Frontal cortex (tissue), 4 donors: ENCODE data around the gene COG1. TPM values are rescaled to one million over a fixed set of nuclear protein-coding genes. Genes with fewer than 3 reads are reported as not detected.
A peak's percentile ranks its signal among the peaks of the same experiment; 100 is the strongest.

ENCODE experiments used
- DNase-seq, 2 donors: peaks; one replicate each; pipeline ENCODE4 v3.0.0; 2012; ENCODE audit warnings: low spot score in 2 of 2
- FAIRE-seq: peaks from 2 replicates; lab custom pipeline; 2012; peaks lifted over from hg19 to GRCh38; lab: Jason Lieb, UNC
- total RNA-seq: library from RNA; depleted of rRNA; stranded (reverse); fragments of >200 nt; gene quantifications from one replicate; pipeline ENCODE4 v1.2.3, GENCODE V29; 2014
- donor health status: control.
- donor health status: control.
- donor health status: control.

Gene COG1
- total RNA-seq, 1 donor from 2014 or later, result 18.3 TPM

DNA sequence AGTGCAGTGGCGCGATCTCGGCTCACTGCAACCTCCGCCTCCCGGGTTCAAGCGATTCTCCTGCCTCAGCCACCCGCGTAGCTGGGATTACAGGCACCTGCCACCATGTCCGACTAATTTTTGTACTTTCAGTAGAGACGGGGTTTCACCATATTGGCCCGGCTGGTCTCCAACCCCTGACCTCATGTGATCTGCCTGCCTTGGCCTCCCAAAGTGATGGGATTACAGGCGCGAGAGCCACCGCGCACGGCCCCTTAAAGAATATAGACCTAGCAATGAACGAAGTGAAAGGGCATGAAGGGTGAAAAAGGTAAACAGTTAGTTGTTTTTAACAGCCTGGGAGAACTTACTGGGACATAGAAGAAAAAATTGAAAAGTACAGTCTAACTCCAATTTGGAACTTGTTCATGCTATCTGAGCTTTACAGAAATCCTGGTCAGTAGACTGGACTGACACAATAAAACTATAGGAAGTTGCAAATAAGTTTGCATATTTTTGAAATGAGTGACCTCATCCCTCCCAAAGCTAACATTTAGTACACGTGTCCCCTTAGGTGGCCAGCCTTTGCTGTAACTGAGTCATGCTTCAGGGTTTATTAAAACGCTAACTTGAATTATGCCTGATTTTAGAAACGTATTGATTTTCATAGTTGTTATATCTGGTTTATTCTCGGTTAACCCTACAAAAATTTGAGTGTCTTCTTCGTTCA lies 1.8 kb downstream of the COG1 start:
- FAIRE-seq (no peak), DNase-seq (no peak)

- no peak for FAIRE-seq
- DNase-seq, result peak in 1 of 2 donors; percentile 44
Observed at GRCh38 chr17:73196500-73196899, 3.6 kb downstream of the COG1 start.

DNA sequence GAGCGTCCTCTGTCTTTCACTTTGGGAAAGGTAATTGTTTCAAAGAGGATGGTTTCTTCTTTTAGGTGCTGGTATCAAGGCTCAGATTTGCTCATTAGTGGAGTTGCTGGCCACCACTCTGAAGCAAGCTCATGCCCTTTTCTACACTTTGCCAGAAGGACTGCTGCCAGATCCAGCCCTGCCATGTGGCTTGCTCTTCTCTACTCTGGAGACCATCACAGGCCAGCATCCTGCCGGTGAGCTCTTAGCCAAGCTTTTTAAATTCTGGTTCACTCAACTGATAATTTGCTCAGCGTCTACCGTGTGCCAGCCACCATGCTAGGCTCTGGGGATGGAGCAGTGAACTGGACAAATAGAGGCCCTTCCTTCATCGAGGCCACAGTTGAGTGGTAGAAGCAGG lies 4.3 kb downstream of the COG1 start:
- no peak for DNase-seq
- no peak for FAIRE-seq

- DNase-seq (no peak), FAIRE-seq (no peak)
Observed at GRCh38 chr17:73198201-73198929, 5.5 kb downstream of the COG1 start.

DNA sequence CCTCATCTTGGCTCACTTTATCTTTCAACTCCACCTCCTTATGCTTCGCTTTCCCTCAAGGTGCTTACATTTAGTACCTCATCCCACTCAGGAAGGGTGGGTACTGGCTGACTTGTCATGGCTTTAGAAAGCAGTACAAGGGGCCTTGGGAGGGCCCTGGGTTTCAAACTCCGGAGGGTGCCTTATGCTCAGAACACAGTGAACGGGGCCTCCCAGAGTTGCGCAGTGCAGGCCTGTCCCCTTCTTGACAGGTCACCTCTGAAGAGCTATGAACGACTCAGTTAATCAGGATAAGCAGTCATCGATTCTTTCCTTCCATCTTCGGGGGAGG lies 6.0 kb downstream of the COG1 start:
- no peak for FAIRE-seq

GRCh38 chr17:73199751-73200317 lies 7.0 kb downstream of the COG1 start:
- DNase-seq (no peak), FAIRE-seq (no peak)

More for the DNA sequence above, 6.0 kb downstream of the COG1 start:
- DNase-seq, result no peak

DNA sequence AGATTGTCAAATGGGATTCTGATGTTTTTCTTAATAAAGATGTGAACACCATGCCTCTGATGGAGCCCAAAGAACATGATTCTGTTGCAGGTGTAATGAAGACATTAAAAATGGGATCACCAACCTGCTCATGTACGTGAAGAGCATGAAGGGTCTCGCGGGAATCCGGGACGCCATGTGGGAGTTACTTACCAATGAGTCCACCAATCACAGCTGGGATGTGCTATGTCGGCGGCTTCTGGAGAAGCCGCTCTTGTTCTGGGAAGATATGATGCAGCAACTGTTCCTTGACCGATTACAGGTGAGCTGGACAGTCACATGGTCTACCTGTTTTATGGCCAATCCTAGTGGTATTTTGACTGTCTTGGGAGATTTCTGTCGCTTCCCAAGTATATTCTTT lies 7.6 kb downstream of the COG1 start:
- DNase-seq, result no peak
- FAIRE-seq, result no peak

DNA sequence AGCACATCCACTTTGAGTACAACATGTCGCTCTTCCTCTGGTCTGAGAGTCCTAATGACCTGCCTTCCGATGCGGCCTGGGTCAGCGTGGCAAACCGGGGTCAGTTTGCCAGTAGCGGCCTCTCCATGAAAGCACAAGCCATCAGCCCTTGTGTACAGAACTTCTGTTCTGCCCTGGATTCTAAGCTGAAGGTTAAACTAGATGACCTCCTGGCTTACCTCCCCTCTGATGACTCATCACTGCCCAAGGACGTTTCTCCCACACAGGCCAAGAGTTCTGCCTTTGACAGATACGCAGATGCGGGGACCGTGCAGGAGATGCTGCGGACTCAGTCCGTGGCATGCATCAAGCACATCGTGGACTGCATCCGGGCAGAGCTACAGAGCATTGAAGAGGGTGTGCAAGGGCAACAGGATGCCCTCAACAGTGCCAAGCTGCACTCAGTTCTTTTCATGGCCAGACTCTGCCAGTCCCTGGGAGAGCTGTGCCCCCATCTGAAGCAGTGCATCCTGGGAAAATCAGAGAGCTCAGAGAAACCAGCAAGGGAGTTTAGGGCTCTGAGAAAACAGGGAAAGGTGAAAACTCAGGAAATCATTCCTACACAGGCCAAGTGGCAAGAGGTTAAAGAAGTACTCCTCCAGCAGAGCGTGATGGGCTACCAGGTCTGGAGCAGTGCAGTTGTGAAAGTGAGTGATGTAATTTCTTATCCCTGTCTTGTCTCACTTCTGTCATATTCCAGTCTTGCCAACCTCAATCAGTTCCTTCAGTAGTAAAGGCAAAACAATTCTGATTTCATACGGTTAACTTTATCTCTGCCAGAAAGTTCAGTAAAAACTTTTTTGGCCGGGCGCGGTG lies 8.6 kb downstream of the COG1 start:
- DNase-seq, result no peak
- no peak for FAIRE-seq

GRCh38 chr17:73203135-73203787 lies 10.4 kb downstream of the COG1 start:
- no peak for DNase-seq
- FAIRE-seq, result no peak

DNA sequence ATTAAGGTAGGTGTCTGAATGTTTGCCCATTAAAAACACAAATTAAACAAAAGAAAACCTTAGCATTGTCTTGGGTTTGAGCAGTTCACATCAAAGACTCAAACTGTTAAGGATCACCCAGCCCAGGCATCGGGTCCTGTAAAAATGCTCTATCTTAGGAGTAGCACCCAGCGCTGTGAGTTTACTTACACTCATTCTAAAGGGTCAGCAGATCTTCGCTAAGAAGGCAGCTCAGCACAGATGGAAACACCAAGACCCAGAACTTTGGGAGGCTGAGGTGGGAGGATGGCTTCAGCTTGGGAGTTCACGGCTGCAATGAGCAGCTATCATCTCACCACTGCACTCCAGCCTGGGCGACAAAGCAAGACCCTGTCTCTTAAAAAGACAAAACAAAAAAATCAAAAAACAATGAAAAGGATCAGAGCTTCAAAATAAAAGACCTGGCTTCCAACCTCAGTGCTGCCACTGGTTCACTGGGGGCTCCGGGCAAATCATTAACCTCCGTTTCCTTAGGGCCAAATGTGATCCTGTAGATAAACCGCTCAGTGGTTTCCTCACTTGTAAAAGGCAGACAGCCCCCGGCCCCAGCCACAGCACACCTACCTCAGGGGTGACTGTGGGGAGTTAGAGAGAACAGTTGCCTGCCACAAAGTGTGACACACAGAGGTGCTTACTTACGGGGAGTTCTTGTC lies 11.1 kb downstream of the COG1 start:
- DNase-seq, result no peak
- no peak for FAIRE-seq

GRCh38 chr17:73205459-73205961 lies 12.7 kb downstream of the COG1 start:
- FAIRE-seq (no peak), DNase-seq (no peak)

- FAIRE-seq (no peak), DNase-seq (no peak)
Observed at GRCh38 chr17:73208139-73208827, 15.4 kb downstream of the COG1 start.

GRCh38 chr17:73209436-73209835 lies 16.6 kb downstream of the COG1 start:
- FAIRE-seq (no peak), DNase-seq (no peak)

DNA sequence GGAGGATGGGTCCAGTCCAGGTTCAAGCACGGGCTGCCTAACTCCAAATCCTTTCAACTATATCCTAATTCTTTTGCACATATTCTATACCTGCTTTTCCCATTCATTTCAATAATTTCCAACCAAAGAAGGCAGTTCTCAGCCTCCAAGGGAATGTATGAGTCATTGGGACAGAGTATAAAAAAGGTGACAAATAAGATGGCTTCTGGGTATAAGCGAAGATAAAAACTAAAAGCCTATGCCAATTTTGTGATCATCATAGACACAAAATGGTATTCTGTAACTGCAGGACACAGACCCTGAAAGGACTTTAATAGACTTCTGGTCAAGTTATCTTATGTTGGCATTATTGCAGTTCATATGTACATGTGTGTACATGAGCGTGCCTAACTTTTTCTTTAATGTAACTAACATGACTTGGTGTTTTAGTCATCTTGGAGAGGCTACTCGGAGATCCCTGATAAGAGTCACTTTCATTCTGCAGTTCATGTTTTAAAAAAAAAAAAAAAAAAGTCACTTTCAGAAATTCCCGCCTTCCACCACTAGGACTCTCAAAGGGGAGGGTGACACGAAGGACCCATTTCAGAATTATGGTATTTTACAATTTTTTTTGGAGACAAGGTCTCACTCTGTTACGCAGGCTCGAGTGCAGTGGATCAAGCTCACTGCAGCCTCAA lies 17.3 kb downstream of the COG1 start:
- FAIRE-seq (no peak), DNase-seq (no peak)

- no peak for FAIRE-seq
- no peak for DNase-seq
Observed at GRCh38 chr17:73211745-73212144, 18.9 kb downstream of the COG1 start.

DNA sequence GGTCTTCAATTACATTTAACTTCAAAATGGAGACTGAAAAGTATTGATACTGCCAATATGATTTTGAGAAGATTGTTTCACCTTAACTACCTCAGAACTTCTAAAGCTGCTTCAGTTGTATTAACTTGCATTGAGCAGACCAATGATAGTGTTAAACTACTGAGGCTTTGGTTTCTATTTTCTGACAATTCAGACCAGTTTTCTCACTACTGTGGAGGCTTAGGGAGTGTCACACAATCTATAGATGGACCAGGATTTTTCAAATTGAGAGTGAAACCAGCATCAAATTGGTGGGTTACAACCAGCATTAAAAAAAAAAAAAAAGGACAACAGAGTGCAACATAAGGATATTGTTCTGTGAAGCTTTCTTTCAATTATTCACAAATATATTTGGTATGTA lies 21.2 kb downstream of the COG1 start:
- FAIRE-seq, result no peak

GRCh38 chr17:73214851-73215250 lies 22.0 kb downstream of the COG1 start:
- FAIRE-seq, result no peak
- no peak for DNase-seq

More for the DNA sequence above, 21.2 kb downstream of the COG1 start:
- DNase-seq, result no peak

DNA sequence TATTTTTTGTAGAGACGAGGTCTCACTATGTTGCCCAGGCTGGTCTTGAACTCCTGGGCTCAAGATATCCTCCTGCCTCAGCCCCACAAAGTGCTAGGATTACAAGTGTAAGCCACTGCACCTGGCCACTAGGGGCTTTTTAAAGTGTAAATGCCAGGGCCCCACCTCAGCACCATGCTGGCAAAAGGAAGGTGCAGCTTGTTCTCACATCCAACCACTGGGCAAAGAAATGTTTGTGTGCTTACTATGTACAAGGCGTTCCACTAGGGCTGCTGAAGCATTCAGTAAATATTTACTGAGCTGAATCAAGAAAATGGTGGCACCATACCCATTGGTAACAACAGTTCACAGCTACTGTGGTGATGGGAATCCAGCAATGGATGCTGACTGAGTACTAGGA lies 22.6 kb downstream of the COG1 start:
- FAIRE-seq, result no peak
- DNase-seq, result no peak
